Measurements from ENCODE around the gene HK2. TPM values are rescaled to one million over a fixed set of nuclear protein-coding genes. Genes with fewer than 3 reads are reported as not detected.
"Not testable (repeated sequence)": the region's sequence is repeated elsewhere in the genome, so short reads cannot be mapped to it uniquely, and the experiment has no call there.

The HK2 gene
- total RNA-seq, 1 donor from 2014 or later = 27.6 TPM

- Mint-ChIP-seq H3K4me3 (no peak overlapping the region), H3K27me3 (no peaks in the 10 kb centered on the region), H3K36me3 (no peaks in the 10 kb centered on the region), H3K4me1 (ENCODE audit: unreplicated experiment) (peaks cover 52% of the 10 kb centered on the region), H3K27ac (peak overlapping the region; percentile 97), H3K9me3 (no peaks in the 10 kb centered on the region)
- no peak for DNase-seq (ENCODE audit: extremely low spot score, unreplicated experiment)
- TF ChIP-seq, protein P1, sequence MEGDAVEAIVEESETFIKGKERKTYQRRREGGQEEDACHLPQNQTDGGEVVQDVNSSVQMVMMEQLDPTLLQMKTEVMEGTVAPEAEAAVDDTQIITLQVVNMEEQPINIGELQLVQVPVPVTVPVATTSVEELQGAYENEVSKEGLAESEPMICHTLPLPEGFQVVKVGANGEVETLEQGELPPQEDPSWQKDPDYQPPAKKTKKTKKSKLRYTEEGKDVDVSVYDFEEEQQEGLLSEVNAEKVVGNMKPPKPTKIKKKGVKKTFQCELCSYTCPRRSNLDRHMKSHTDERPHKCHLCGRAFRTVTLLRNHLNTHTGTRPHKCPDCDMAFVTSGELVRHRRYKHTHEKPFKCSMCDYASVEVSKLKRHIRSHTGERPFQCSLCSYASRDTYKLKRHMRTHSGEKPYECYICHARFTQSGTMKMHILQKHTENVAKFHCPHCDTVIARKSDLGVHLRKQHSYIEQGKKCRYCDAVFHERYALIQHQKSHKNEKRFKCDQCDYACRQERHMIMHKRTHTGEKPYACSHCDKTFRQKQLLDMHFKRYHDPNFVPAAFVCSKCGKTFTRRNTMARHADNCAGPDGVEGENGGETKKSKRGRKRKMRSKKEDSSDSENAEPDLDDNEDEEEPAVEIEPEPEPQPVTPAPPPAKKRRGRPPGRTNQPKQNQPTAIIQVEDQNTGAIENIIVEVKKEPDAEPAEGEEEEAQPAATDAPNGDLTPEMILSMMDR (conservative IDR thresholded peaks at IDR 0.05) = no peak
Measured at GRCh38 chr2:74846481-74846880, 12.6 kb downstream of the HK2 start.

DNA sequence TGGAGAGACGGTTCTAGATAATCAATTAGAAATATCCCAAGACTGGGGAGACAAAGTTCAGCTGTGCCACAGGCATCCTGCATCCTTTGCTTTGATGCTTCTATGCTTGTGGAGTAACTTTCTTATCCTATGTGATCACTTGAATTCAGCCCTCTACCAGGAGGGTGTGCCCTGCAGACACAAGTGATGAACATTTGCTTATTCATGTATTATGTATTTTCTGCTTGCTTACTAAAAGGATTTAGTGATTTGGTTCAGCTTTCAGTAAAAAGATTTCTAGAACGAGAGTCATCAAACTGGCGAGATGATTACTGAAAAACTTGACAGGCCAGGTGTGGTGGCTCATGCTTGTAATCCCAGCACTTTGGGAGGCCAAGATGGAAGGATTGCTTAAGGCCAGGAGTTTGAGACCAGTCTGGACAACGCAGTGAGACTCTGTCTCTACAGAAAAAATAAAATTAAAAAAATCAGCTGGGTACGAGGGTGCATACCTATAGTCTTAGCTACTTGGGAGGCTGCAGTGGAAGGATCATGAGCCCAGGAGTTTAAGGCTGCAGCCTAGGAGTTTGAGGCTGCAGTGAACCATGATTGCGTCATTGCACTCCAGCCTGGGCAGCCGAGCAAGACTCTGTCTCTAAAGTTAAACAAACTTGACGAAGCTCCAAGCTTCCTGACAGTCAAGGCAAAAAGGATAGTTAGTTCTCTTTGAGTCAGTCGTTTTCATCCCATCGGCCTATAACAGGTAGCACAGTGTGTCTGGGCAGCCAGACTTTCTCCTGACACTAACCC, 13.3 kb downstream of the HK2 start:
- TF ChIP-seq, protein P1 (conservative IDR thresholded peaks at IDR 0.05) = no peak
- Mint-ChIP-seq H3K4me1 (ENCODE audit: unreplicated experiment) (peaks cover 59% of the 10 kb centered on the region), H3K27ac (no peak overlapping the region), H3K4me3 (no peak overlapping the region), H3K27me3 (no peaks in the 10 kb centered on the region), H3K36me3 (no peaks in the 10 kb centered on the region), H3K9me3 (no peaks in the 10 kb centered on the region)
- no peak for DNase-seq (ENCODE audit: extremely low spot score, unreplicated experiment)

DNA sequence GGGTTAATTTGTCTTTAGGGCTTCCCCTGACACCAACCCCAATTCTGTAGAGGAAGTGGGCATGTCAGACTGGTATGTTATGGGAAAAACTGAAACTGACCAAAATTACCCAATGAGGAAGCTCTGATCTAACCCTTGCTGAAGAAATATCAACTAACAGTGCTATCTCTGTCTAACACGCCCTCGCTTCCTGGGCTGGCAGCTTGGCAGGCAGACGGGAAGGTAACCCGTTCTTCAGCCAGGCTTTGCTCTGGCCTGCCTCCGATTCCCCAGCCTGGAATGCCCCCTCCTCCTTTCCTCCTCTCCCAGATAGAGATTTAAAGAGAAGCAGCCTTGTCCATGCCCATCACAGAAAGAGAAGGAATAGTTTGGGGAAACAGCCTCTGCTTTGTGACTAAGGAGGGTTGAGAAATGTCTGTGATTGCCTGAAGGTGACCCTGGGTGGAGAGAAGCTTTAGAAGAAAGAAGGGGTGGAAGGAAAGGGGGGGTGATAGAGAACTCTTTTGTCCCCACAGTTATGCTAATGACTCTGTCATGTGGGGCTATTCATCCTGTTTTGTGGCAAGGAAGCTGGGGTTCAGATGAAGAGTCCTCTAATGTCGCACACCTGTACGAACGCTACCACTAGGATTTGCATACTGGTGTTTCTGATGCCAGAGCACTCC, 15.4 kb downstream of the HK2 start:
- Mint-ChIP-seq H3K4me1 (ENCODE audit: unreplicated experiment) (peaks cover 43% of the 10 kb centered on the region), H3K9me3 (no peaks in the 10 kb centered on the region)
- no peak for DNase-seq (ENCODE audit: extremely low spot score, unreplicated experiment)

GRCh38 chr2:74850496-74851190, 16.7 kb downstream of the HK2 start:
- Mint-ChIP-seq H3K4me1 (ENCODE audit: unreplicated experiment) (peaks cover 41% of the 10 kb centered on the region), H3K27ac (peak overlapping the region; percentile 64), H3K9me3 (peaks cover 4% of the 10 kb centered on the region), H3K27me3 (no peaks in the 10 kb centered on the region), H3K36me3 (peaks cover 10% of the 10 kb centered on the region), H3K4me3 (peak overlapping the region; percentile 35)
- TF ChIP-seq, protein P1 (conservative IDR thresholded peaks at IDR 0.05) = no peak
- no peak for DNase-seq (ENCODE audit: extremely low spot score, unreplicated experiment)

More for the DNA sequence above, 15.4 kb downstream of the HK2 start:
- no peaks in the 10 kb centered on the region for H3K27me3 Mint-ChIP-seq
- TF ChIP-seq, protein P1 (conservative IDR thresholded peaks at IDR 0.05) = no peak
- H3K27ac Mint-ChIP-seq = peak overlapping the region; percentile 64
- no peak overlapping the region for H3K4me3 Mint-ChIP-seq
- H3K36me3 Mint-ChIP-seq = peaks cover 4% of the 10 kb centered on the region

GRCh38 chr2:74851191-74851566, 17.3 kb downstream of the HK2 start:
- TF ChIP-seq, protein P1 (conservative IDR thresholded peaks at IDR 0.05) = no peak
- H3K36me3 Mint-ChIP-seq = peaks cover 14% of the 10 kb centered on the region
- no peaks in the 10 kb centered on the region for H3K27me3 Mint-ChIP-seq
- DNase-seq (ENCODE audit: extremely low spot score, unreplicated experiment) = no peak
- H3K9me3 Mint-ChIP-seq = peaks cover 5% of the 10 kb centered on the region
- H3K27ac Mint-ChIP-seq = peak overlapping the region; percentile 64
- peak overlapping the region; percentile 35 for H3K4me3 Mint-ChIP-seq
- H3K4me1 Mint-ChIP-seq (ENCODE audit: unreplicated experiment) = peaks cover 43% of the 10 kb centered on the region

DNA sequence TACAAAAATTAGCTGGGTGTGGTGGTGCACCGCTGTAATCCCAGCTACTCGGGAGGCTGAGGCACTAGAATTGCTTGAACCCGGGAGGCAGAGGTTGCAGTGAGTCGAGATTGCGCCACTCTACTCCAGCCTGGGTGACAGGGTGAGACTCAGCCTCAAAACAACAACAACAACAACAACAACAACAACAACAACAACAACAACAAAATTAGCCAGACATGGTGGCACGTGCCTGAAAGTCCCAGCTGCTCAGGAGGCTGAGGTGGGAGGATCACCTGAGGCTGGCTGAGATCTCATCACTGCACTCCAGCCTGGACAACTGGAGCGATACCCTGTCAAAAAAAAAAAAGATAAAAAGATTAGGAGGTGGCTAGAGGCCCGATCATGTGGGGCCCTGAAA, 19.4 kb downstream of the HK2 start:
- H3K27me3 Mint-ChIP-seq; H3K27ac Mint-ChIP-seq; H3K9me3 Mint-ChIP-seq; H3K4me3 Mint-ChIP-seq; DNase-seq (ENCODE audit: extremely low spot score, unreplicated experiment): not testable (repeated sequence)
- Mint-ChIP-seq H3K4me1 (ENCODE audit: unreplicated experiment) (peaks cover 48% of the 10 kb centered on the region), H3K36me3 (peaks cover 20% of the 10 kb centered on the region)

Measured in type B pancreatic cell (in vitro differentiated cells).